Ascending aorta (tissue), 2 donors: ENCODE data around the gene PGA4. TPM values are rescaled to one million over a fixed set of nuclear protein-coding genes. Genes with fewer than 3 reads are reported as not detected.
"Not testable (repeated sequence)": the region's sequence is repeated elsewhere in the genome, so short reads cannot be mapped to it uniquely, and the experiment has no call there.

Source experiments
- DNase-seq, 2 donors: peaks; one replicate each; pipeline ENCODE4 v3.0.0-alpha.2; 2019; ENCODE audit warnings: low spot score in 2 of 2
- H3K27ac ChIP-seq, 2 donors: fragments of 200-600 bp; sonication (generic); one replicate each; pipeline ENCODE4 v1.5.1; 2016 to 2017; ENCODE audit warnings: mild to moderate bottlenecking in 1 of 2
- H3K27me3 ChIP-seq: fragments of 200-600 bp; sonication (generic); one replicate; pipeline ENCODE4 v1.5.1; 2017
- H3K36me3 ChIP-seq, 2 donors: fragments of 200-600 bp; sonication (generic); one replicate each; pipeline ENCODE4 v1.5.1; 2016
- H3K4me1 ChIP-seq, 2 donors: fragments of 200-600 bp; sonication (generic); one replicate each; pipeline ENCODE4 v1.5.1; 2016 to 2017; ENCODE audit warnings: mild to moderate bottlenecking in 1 of 2
- H3K4me3 ChIP-seq, 2 donors: fragments of 200-600 bp; sonication (generic); one replicate each; pipeline ENCODE4 v1.5.1; 2016 to 2017; ENCODE audit warnings: mild to moderate bottlenecking in 1 of 2
- H3K9me3 ChIP-seq, 2 donors: fragments of 200-600 bp; sonication (generic); one replicate each; pipeline ENCODE4 v1.5.1; 2016
- CTCF ChIP-seq, 3 experiments: fragments of 200-600 bp in 2 of 3; fragments of 450-650 bp in 1 of 3; sonication (generic) in 2 of 3; IDR thresholded peaks; one replicate each; pipeline ENCODE4 v1.5.1; 2016 to 2019; ENCODE audit warnings: antibody characterized with exemption in 3 of 3, mild to moderate bottlenecking in 1 of 3, moderate library complexity in 1 of 3
- intact Hi-C: fragments of 100-400 bp; cut with DNase I; formaldehyde crosslinking; loops from one replicate; pipeline ENCODE4 v1.15.1; 2023
- total RNA-seq: library from RNA; depleted of rRNA; stranded (reverse); fragments of >200 nt; gene quantifications from one replicate; pipeline ENCODE4 v1.1.0, GENCODE V29; 2016

Gene PGA4
- total RNA-seq, 1 donor from 2014 or later: 75.7 TPM

GRCh38 chr11:61198361-61198760 lies 23.8 kb upstream of the PGA4 start:
- H3K27ac ChIP-seq: no peak overlapping the region
- TF ChIP-seq CTCF (IDR thresholded peaks at IDR 0.05): no peak
- no peaks in the 10 kb centered on the region for H3K36me3 ChIP-seq
- H3K27me3 ChIP-seq: no peaks in the 10 kb centered on the region
- H3K4me3 ChIP-seq: no peak overlapping the region
- DNase-seq: no peak
- intact Hi-C loops: no loop called here
- H3K9me3 ChIP-seq: no peaks in the 10 kb centered on the region
- H3K4me1 ChIP-seq: no peaks in the 10 kb centered on the region

- DNase-seq: no peak
- H3K4me1 ChIP-seq: no peaks in the 10 kb centered on the region
- intact Hi-C loops: no loop called here
- TF ChIP-seq CTCF (IDR thresholded peaks at IDR 0.05): no peak
- no peak overlapping the region for H3K27ac ChIP-seq
- no peaks in the 10 kb centered on the region for H3K9me3 ChIP-seq
- H3K27me3 ChIP-seq: no peaks in the 10 kb centered on the region
- H3K36me3 ChIP-seq: no peaks in the 10 kb centered on the region
- H3K4me3 ChIP-seq: no peak overlapping the region
Measured at GRCh38 chr11:61198948-61199523, 23.1 kb upstream of the PGA4 start.

- Histone ChIP-seq H3K9me3 (no peaks in the 10 kb centered on the region), H3K4me1 (no peaks in the 10 kb centered on the region), H3K27me3 (no peaks in the 10 kb centered on the region), H3K4me3 (no peak overlapping the region), H3K27ac (no peak overlapping the region), H3K36me3 (no peaks in the 10 kb centered on the region)
- no peak for TF ChIP-seq CTCF (IDR thresholded peaks at IDR 0.05)
- intact Hi-C loops: no loop called here
- no peak for DNase-seq
Measured at GRCh38 chr11:61201476-61201875, 20.7 kb upstream of the PGA4 start.

GRCh38 chr11:61202950-61203746 lies 19.0 kb upstream of the PGA4 start, which contains the start of gene PGA3:
PGA3 (plus strand) TSS chr11:61203515; CDS start chr11:61203565, 50 bp downstream.
- H3K27me3 ChIP-seq, H3K27ac ChIP-seq, H3K36me3 ChIP-seq, intact Hi-C loops, DNase-seq, H3K4me3 ChIP-seq, H3K9me3 ChIP-seq, H3K4me1 ChIP-seq: not testable (repeated sequence)

- H3K27me3 ChIP-seq, H3K27ac ChIP-seq, intact Hi-C loops, DNase-seq, H3K4me1 ChIP-seq, H3K4me3 ChIP-seq, H3K9me3 ChIP-seq, H3K36me3 ChIP-seq: not testable (repeated sequence)
Measured at GRCh38 chr11:61203873-61204272, 18.3 kb upstream of the PGA4 start.

GRCh38 chr11:61204502-61205059 lies 17.6 kb upstream of the PGA4 start:
- H3K4me3 ChIP-seq, H3K9me3 ChIP-seq, H3K27ac ChIP-seq, H3K4me1 ChIP-seq, intact Hi-C loops, H3K36me3 ChIP-seq, H3K27me3 ChIP-seq: not testable (repeated sequence)
- DNase-seq: peak in 1 of 2 donors; percentile 30

- H3K27ac ChIP-seq, intact Hi-C loops, H3K27me3 ChIP-seq, H3K4me3 ChIP-seq, H3K36me3 ChIP-seq, DNase-seq, H3K9me3 ChIP-seq, H3K4me1 ChIP-seq: not testable (repeated sequence)
Measured at GRCh38 chr11:61207636-61208310, 14.4 kb upstream of the PGA4 start.

GRCh38 chr11:61210629-61211028 lies 11.5 kb upstream of the PGA4 start:
- H3K9me3 ChIP-seq, intact Hi-C loops, H3K27me3 ChIP-seq, H3K4me1 ChIP-seq, DNase-seq, H3K4me3 ChIP-seq, H3K36me3 ChIP-seq, H3K27ac ChIP-seq: not testable (repeated sequence)

- H3K27ac ChIP-seq, H3K36me3 ChIP-seq, H3K9me3 ChIP-seq, intact Hi-C loops, H3K27me3 ChIP-seq, DNase-seq, H3K4me3 ChIP-seq, H3K4me1 ChIP-seq: not testable (repeated sequence)
Measured at GRCh38 chr11:61211327-61211952, 10.7 kb upstream of the PGA4 start.

- H3K4me1 ChIP-seq, intact Hi-C loops, H3K27me3 ChIP-seq: not testable (repeated sequence)
Measured at GRCh38 chr11:61212202-61212601, 9.9 kb upstream of the PGA4 start.

More at GRCh38 chr11:61212202-61212601, 9.9 kb upstream of the PGA4 start:
- not testable (repeated sequence) for DNase-seq, H3K27ac ChIP-seq, H3K4me3 ChIP-seq, H3K9me3 ChIP-seq, H3K36me3 ChIP-seq
